A549 (cell line): ENCODE results near the gene CNBD2.

Experiments used
- CBX8 ChIP-seq: fragments of 200-600 bp; sonication (generic); IDR thresholded peaks from 2 replicates; pipeline ENCODE4 v1.6.1; 2016
- RNF2 ChIP-seq: fragments of 200-600 bp; sonication (generic); IDR thresholded peaks from 2 replicates; pipeline ENCODE4 v1.6.1; 2016; ENCODE audit warnings: low read depth, mild to moderate bottlenecking, antibody characterized with exemption, moderate library complexity, borderline replicate concordance
- TF ChIP-seq, protein P1 (sequence below): fragments of >200 bp; sonication (Bioruptor Twin); formaldehyde crosslinking; IDR thresholded peaks from 3 replicates; pipeline ENCODE4 v1.5.1; 2016

DNA sequence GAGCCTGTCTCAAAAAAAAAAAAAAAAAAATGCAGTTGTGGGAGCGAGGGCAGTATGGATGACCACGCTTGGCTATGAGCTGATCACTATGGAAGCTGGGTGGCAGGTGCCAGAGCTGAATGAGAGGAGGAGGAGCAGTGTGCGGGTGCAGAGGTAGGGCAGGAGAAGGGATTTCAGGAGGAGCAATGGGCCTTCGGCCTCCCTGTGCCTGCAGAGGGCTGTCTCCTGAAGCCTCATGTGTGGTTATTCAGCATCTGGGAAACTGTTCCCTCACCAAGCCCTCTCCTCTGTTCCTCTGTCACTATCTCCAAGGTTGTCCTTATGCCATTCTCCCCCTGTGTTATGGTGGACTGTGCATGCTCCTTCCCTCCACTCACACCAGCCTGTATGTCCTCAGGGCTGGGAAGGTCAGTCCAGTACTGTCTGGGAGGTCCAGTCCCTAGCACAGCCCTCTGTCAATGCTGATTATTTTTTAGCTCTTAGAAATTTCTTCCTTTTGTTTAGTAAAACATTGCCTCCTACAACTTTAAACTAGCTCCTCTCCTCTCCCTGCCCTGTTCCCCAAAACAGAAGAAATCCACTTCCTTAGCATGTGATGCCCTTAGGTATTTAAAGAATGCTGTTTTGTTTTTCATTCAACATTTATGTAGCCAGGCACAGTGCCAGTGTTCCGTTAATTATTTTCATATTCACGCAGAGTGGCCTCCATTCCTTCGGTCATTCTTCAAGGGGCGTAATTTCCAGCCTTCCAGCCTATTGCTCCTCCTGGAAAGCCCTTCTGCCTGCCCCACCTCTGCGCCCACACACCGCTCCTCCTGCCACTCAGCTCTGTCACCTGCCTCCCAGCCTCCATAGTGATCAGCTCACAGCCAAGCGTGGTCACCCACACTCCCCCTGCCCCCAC, 48.9 kb downstream of the CNBD2 start:
- TF ChIP-seq RNF2 = no peak
- TF ChIP-seq CBX8 = no peak
- TF ChIP-seq, protein P1, sequence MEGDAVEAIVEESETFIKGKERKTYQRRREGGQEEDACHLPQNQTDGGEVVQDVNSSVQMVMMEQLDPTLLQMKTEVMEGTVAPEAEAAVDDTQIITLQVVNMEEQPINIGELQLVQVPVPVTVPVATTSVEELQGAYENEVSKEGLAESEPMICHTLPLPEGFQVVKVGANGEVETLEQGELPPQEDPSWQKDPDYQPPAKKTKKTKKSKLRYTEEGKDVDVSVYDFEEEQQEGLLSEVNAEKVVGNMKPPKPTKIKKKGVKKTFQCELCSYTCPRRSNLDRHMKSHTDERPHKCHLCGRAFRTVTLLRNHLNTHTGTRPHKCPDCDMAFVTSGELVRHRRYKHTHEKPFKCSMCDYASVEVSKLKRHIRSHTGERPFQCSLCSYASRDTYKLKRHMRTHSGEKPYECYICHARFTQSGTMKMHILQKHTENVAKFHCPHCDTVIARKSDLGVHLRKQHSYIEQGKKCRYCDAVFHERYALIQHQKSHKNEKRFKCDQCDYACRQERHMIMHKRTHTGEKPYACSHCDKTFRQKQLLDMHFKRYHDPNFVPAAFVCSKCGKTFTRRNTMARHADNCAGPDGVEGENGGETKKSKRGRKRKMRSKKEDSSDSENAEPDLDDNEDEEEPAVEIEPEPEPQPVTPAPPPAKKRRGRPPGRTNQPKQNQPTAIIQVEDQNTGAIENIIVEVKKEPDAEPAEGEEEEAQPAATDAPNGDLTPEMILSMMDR = no peak
